Measurements from ENCODE around the gene FBXO31.

DNA sequence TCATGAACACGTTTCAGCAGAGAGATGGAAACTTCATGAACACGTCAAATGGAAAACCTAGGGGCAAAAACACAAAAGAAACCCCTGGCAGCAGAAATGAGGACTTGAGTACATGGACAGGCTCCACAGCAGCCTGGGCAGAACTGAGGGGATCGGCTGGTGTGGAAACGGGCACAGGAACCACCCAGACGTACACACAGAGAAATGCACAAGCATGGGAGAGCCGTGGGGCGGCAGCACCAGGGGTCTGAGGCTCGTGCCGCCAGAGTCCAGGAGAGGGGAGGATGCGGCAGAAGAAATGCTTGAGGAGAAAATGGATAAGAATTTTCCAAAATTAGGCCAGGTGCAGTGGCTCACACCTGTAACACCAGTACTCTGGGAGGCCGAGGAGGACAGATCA lies 38.5 kb upstream of the FBXO31 start:
- TF ChIP-seq, protein P1, sequence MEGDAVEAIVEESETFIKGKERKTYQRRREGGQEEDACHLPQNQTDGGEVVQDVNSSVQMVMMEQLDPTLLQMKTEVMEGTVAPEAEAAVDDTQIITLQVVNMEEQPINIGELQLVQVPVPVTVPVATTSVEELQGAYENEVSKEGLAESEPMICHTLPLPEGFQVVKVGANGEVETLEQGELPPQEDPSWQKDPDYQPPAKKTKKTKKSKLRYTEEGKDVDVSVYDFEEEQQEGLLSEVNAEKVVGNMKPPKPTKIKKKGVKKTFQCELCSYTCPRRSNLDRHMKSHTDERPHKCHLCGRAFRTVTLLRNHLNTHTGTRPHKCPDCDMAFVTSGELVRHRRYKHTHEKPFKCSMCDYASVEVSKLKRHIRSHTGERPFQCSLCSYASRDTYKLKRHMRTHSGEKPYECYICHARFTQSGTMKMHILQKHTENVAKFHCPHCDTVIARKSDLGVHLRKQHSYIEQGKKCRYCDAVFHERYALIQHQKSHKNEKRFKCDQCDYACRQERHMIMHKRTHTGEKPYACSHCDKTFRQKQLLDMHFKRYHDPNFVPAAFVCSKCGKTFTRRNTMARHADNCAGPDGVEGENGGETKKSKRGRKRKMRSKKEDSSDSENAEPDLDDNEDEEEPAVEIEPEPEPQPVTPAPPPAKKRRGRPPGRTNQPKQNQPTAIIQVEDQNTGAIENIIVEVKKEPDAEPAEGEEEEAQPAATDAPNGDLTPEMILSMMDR (IDR thresholded peaks at IDR 0.05; ENCODE audit: borderline replicate concordance, extremely low read depth, low read length, poor library complexity, severe bottlenecking), result no peak
- no peak for TF ChIP-seq EZH2 (IDR thresholded peaks at IDR 0.05; ENCODE audit: borderline replicate concordance, low read depth, low read length, severe bottlenecking)
